T-cell (primary cell): ENCODE results near the gene PPIL4. TPM values are rescaled to one million over a fixed set of nuclear protein-coding genes. Genes with fewer than 3 reads are reported as not detected.
A peak's percentile ranks its signal among the peaks of the same experiment; 100 is the strongest.
"Not testable (repeated sequence)": the region's sequence is repeated elsewhere in the genome, so short reads cannot be mapped to it uniquely, and the experiment has no call there.

Experiments
- ATAC-seq, 4 experiments: fragments of 200-7000 bp in 3 of 4; fragments of 150-1000 bp in 1 of 4; cut with Tn5 transposase; replicated peaks in 1 of 4; 1 replicate in 3 of 4; 2 replicates in 1 of 4; pipeline ENCODE4 v1.10.0; 2021; ENCODE audit warnings: moderate library complexity in 3 of 4, mild to moderate bottlenecking in 2 of 4, moderate number of reproducible peaks in 1 of 4
- CTCF ChIA-PET, 2 donors: fragments of 300-600 bp; sonication (Branson Sonifier 250); formaldehyde crosslinking; loops; one replicate each; lab custom pipeline; 2022; ENCODE audit warnings: antibody characterized with exemption in 2 of 2; lab: Charles Lee
- POLR2A ChIA-PET, 2 donors: fragments of 300-600 bp; sonication (Branson Sonifier 250); formaldehyde crosslinking; loops; one replicate each; lab custom pipeline; 2022; ENCODE audit warnings: antibody characterized with exemption in 2 of 2; lab: Charles Lee
- DNase-seq, 35 experiments: peaks; one replicate each; pipeline versions ENCODE4 v3.0.0 to v3.0.0-alpha.2; 2013 to 2023
- H3K27ac ChIP-seq: one replicate; pipeline ENCODE4 v1.5.1; 2013; ENCODE audit warnings: low read length
- H3K27me3 ChIP-seq, 2 experiments: replicated peaks in 1 of 2; 1 replicate in 1 of 2; 2 replicates in 1 of 2; pipeline versions ENCODE4 v1.6.1 to v1.7.0; 2013; ENCODE audit warnings: low read length in 1 of 2, mixed read lengths in 1 of 2; ENCODE audit not compliant: control insufficient read depth in 2 of 2, insufficient read depth in 2 of 2; ENCODE audit errors: extremely low read depth in 1 of 2
- H3K36me3 ChIP-seq, 2 donors: 1 replicate in 1 of 2; 2 replicates in 1 of 2; pipeline versions ENCODE4 v1.6.1 to v1.7.0; 2013; ENCODE audit warnings: low read length in 1 of 2; ENCODE audit not compliant: control insufficient read depth in 2 of 2, insufficient read depth in 1 of 2; ENCODE audit errors: extremely low read depth in 1 of 2
- H3K4me1 ChIP-seq, 2 experiments: 1 replicate in 1 of 2; 2 replicates in 1 of 2; pipeline versions ENCODE4 v1.6.1 to v1.7.0; 2013; ENCODE audit warnings: low read length in 2 of 2, mixed read lengths in 1 of 2; ENCODE audit not compliant: insufficient read depth in 2 of 2, control insufficient read depth in 1 of 2; ENCODE audit errors: extremely low read depth in 1 of 2
- H3K4me3 ChIP-seq, 2 donors: 1 replicate in 1 of 2; 2 replicates in 1 of 2; pipeline versions ENCODE4 v1.5.1 to v1.7.0; 2013; ENCODE audit warnings: mild to moderate bottlenecking in 2 of 2, low read length in 1 of 2, moderate library complexity in 1 of 2; ENCODE audit not compliant: control insufficient read depth in 1 of 2; ENCODE audit errors: extremely low read depth in 1 of 2
- H3K9me3 ChIP-seq: 2 replicates; pipeline ENCODE4 v1.7.0; 2013
- H3K27ac Mint-ChIP-seq, 2 donors: one replicate each; pipeline ENCODE4 v1.8.0; 2020 to 2021; ENCODE audit warnings: mild to moderate bottlenecking in 2 of 2, mixed read lengths in 2 of 2
- H3K27me3 Mint-ChIP-seq, 2 donors: one replicate each; pipeline ENCODE4 v1.8.0; 2021 to 2022; ENCODE audit warnings: mixed read lengths in 2 of 2
- H3K36me3 Mint-ChIP-seq: one replicate; pipeline ENCODE4 v1.8.0; 2021; ENCODE audit warnings: mixed read lengths
- H3K4me1 Mint-ChIP-seq, 3 donors: one replicate each; pipeline ENCODE4 v1.8.0; 2020 to 2022; ENCODE audit warnings: mixed read lengths in 3 of 3, mild to moderate bottlenecking in 1 of 3
- H3K4me3 Mint-ChIP-seq, 3 donors: one replicate each; pipeline ENCODE4 v1.8.0; 2020 to 2022; ENCODE audit warnings: mild to moderate bottlenecking in 3 of 3, mixed read lengths in 3 of 3, moderate library complexity in 3 of 3
- H3K9me3 Mint-ChIP-seq, 3 donors: one replicate each; pipeline ENCODE4 v1.8.0; 2020 to 2022; ENCODE audit warnings: mixed read lengths in 3 of 3
- WGBS: methylation state at CpG from one replicate; pipeline ENCODE4 v1.1.5; 2013; ENCODE audit warnings: missing lambda C conversion rate; ENCODE audit not compliant: insufficient coverage; 5-methylcytosine and 5-hydroxymethylcytosine counted together
- total RNA-seq, 35 experiments: library from RNA in 6 of 35; stranded (reverse) in 6 of 35; fragments of 120-200 nt in 1 of 35; gene quantifications; one replicate each; pipeline versions ENCODE4 v1.2.1 to v1.2.4 and lab custom pipeline; 2013 to 2026

PPIL4 gene
- total RNA-seq, 5 donors from 2014 or later (not counting 1 experiment from before 2014, with no cell fraction given): 25.2 to 32.1 (median 26.6) TPM

DNA sequence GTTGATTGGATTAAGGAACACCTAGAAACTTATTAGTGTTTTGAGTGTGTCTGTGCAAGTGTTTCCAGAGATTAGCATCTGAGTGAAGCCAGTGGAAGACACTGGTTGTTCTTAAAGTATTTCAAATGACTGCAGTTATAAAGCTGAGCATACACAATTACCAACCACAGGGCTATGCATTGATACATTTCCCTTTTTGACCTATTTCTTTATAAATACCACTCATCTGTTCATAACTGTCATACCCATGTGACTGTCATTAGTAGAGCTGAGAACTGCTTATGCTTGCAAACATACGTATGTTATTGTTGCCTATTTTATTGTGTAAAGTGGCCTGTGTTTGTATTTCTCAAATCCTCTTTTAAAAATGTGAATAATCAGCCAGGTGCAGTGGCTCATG is 45.7 kb downstream of the PPIL4 start:
- peak overlapping the region; percentile 76 to 77 for H3K27ac Mint-ChIP-seq
- ChIA-PET POLR2A (interaction anchor here in 1 of 2 donors (0.6 to 0.7 kb wide), 2 partner anchors 22 to 150 kb away, joined by 3 to 7 read pairs; no protein-coding TSS in a partner anchor), CTCF (interaction anchor here in 1 of 2 donors (1.0 to 1.3 kb wide), 2 partner anchors 9 to 17 kb away, joined by 3 to 4 read pairs; no protein-coding TSS in a partner anchor)
- no peak overlapping the region for H3K4me3 ChIP-seq
- no peak overlapping the region for H3K4me3 Mint-ChIP-seq
- no peaks in the 10 kb centered on the region for H3K9me3 Mint-ChIP-seq
- ATAC-seq (no peak), DNase-seq (no peak)
- H3K36me3 Mint-ChIP-seq: peaks cover 34% of the 10 kb centered on the region
- H3K27ac ChIP-seq: no peak overlapping the region
- no peaks in the 10 kb centered on the region for H3K9me3 ChIP-seq
- peaks cover 10 to 23% of the 10 kb centered on the region in 2 experiments for H3K4me1 ChIP-seq
- WGBS: no CpG with 5 or more reads among the region's 1 CpG
- peaks cover 0 to 14% of the 10 kb centered on the region in 2 donors for H3K36me3 ChIP-seq
- H3K27me3 Mint-ChIP-seq: no peaks in the 10 kb centered on the region
- peaks cover 50 to 68% (median 67%) of the 10 kb centered on the region in 3 donors for H3K4me1 Mint-ChIP-seq
- H3K27me3 ChIP-seq: no peaks in the 10 kb centered on the region

- ChIA-PET CTCF (interaction anchor here in 1 of 2 donors (1.3 to 1.4 kb wide), 2 partner anchors 13 to 18 kb away, joined by 3 to 6 read pairs; no protein-coding TSS in a partner anchor), POLR2A (interaction anchor here in 1 of 2 donors (0.6 to 0.8 kb wide), 2 partner anchors 18 to 20 kb away, joined by 3 read pairs; no protein-coding TSS in a partner anchor)
- Mint-ChIP-seq H3K27me3 (no peaks in the 10 kb centered on the region), H3K4me1 (peaks cover 56 to 73% (median 73%) of the 10 kb centered on the region in 3 donors), H3K27ac (peak overlapping the region; percentile 63 to 87), H3K36me3 (peaks cover 29% of the 10 kb centered on the region), H3K9me3 (no peaks in the 10 kb centered on the region), H3K4me3 (no peak overlapping the region)
- DNase-seq (no peak), ATAC-seq (no peak)
- Histone ChIP-seq H3K27ac (peak overlapping the region; percentile 17), H3K27me3 (no peaks in the 10 kb centered on the region), H3K36me3 (peaks cover 0 to 9% of the 10 kb centered on the region in 2 donors), H3K4me1 (peaks cover 15 to 31% of the 10 kb centered on the region in 2 experiments), H3K4me3 (no peak overlapping the region), H3K9me3 (no peaks in the 10 kb centered on the region)
- no CpG with 5 or more reads among the region's 3 CpGs for WGBS
Observed at GRCh38 chr6:149499066-149499465, 46.8 kb downstream of the PPIL4 start.

DNA sequence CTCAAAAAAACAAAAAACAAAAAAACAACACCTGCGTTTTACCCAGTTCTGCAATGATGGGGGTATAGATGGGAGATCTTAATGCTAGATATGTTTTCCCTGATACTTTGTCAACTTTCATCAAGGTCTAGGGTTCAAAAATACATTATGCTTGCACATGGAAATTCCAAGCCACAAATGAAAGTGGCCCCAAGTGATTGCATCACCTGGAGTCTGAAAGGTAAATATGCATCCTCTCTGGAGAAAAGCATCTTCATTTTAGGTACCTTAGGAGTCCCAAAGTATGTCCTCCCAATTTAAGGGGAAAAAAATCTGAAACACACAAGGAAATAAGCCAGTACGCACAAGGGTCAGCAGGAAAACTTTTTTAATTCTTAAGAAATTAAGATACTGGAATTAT is 48.5 kb downstream of the PPIL4 start:
- H3K36me3 Mint-ChIP-seq: peaks cover 24% of the 10 kb centered on the region
- no peak for DNase-seq
- Histone ChIP-seq H3K36me3 (peaks cover 0 to 9% of the 10 kb centered on the region in 2 donors), H3K4me3 (no peak overlapping the region), H3K4me1 (peaks cover 15 to 46% of the 10 kb centered on the region in 2 experiments), H3K27ac (no peak overlapping the region), H3K9me3 (no peaks in the 10 kb centered on the region), H3K27me3 (no peaks in the 10 kb centered on the region)
- no peaks in the 10 kb centered on the region for H3K27me3 Mint-ChIP-seq
- ATAC-seq: no peak
- peak overlapping the region; percentile 89 to 95 for H3K27ac Mint-ChIP-seq
- peaks cover 59 to 81% (median 79%) of the 10 kb centered on the region in 3 donors for H3K4me1 Mint-ChIP-seq
- H3K9me3 Mint-ChIP-seq: no peaks in the 10 kb centered on the region
- no CpG with 5 or more reads among the region's 2 CpGs for WGBS
- POLR2A ChIA-PET: interaction anchor here (0.6 to 3.1 kb wide), 3 partner anchors 11 to 18 kb away, joined by 3 to 35 read pairs (median 3); no protein-coding TSS in a partner anchor
- CTCF ChIA-PET: no interaction called here
- no peak overlapping the region for H3K4me3 Mint-ChIP-seq

- not testable (repeated sequence) for H3K9me3 Mint-ChIP-seq, H3K27me3 Mint-ChIP-seq, H3K9me3 ChIP-seq, H3K36me3 ChIP-seq, ATAC-seq, H3K27me3 ChIP-seq, H3K4me3 ChIP-seq
- CTCF ChIA-PET: interaction anchor here in 1 of 2 donors (0.6 to 2.4 kb wide), 3 partner anchors 9 to 12 kb away, joined by 3 to 23 read pairs (median 6); partner anchors contain the start of gene ZC3H12D
- peaks cover 20% of the 10 kb centered on the region for H3K36me3 Mint-ChIP-seq
- Histone ChIP-seq H3K27ac (peak overlapping the region; percentile 97), H3K4me1 (peaks cover 15 to 46% of the 10 kb centered on the region in 2 experiments)
- H3K4me1 Mint-ChIP-seq: peaks cover 57 to 81% (median 81%) of the 10 kb centered on the region in 3 donors
- peak overlapping the region; percentile 95 to 98 for H3K27ac Mint-ChIP-seq
- WGBS: 80% methylated on average over 4 of the region's 6 CpGs
- DNase-seq: peak in 1 of 35 experiments; percentile 43
- POLR2A ChIA-PET: interaction anchor here (0.6 to 3.1 kb wide), 4 partner anchors 12 to 17 kb away, joined by 3 to 35 read pairs (median 3); no protein-coding TSS in a partner anchor
- H3K4me3 Mint-ChIP-seq: peak overlapping the region; percentile 57 to 78 (median 68)
Observed at GRCh38 chr6:149496597-149496996, 49.2 kb downstream of the PPIL4 start.

DNA sequence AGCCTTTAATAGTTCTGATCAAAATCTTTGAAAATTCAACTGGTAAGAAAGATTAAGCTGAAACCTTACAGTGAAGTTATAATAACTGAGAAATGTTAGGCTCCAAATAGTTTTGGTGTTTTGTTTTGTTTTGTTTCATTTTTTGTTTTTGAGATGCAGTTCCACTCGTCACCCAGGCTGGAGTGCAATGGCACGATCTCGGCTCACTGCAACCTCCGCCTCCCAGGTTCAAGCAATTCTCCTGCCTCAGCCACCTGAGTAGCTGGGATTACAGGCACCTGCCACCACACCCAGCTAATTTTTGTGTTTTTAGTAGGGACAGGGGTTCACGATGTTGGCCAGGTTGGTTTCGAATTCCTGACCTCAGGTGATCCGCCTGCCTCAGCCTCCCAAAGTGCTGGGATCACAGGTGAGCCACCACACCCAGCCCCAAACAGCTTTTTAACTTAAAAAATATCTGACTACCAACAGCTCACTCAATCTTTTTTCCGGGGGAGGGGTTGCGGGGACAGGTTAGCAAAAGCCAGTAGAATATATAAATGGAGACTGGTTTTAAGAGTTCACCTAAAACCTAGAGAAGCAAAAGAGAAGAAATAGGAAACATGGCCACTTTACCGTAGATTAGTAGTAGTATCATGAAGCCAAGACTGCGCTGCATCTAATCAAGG is 50.4 kb downstream of the PPIL4 start:
- H3K9me3 Mint-ChIP-seq, H3K27me3 ChIP-seq, H3K9me3 ChIP-seq, H3K36me3 ChIP-seq, H3K27me3 Mint-ChIP-seq: not testable (repeated sequence)
- ATAC-seq (peak; percentile 24 to 33 (median 28)), DNase-seq (peak in 4 of 35 experiments; percentile 19 to 52 (median 42))
- ChIA-PET CTCF (interaction anchor here (0.6 to 2.4 kb wide), 16 partner anchors 9 to 467 kb away, joined by 3 to 23 read pairs (median 5); partner anchors contain the start of gene ZC3H12D (in 1 of the 2)), POLR2A (interaction anchor here (0.6 to 3.1 kb wide), 17 partner anchors 9 to 413 kb away, joined by 3 to 35 read pairs (median 5); partner anchors contain the start of genes PPIL4 (in 1 of the 2), TAB2 (in 1 of the 2) and ZC3H12D (in 1 of the 2))
- Mint-ChIP-seq H3K4me3 (peak overlapping the region; percentile 57 to 78 (median 68)), H3K36me3 (peaks cover 17% of the 10 kb centered on the region), H3K4me1 (peaks cover 60 to 82% (median 78%) of the 10 kb centered on the region in 3 donors), H3K27ac (peak overlapping the region; percentile 95 to 98)
- H3K4me3 ChIP-seq: peak overlapping the region in 1 of 2 donors; percentile 27
- 74% methylated on average over 3 of the region's 11 CpGs for WGBS
- peaks cover 15 to 46% of the 10 kb centered on the region in 2 experiments for H3K4me1 ChIP-seq
- peak overlapping the region; percentile 97 for H3K27ac ChIP-seq

- CTCF ChIA-PET: interaction anchor here (0.7 to 2.4 kb wide), 15 partner anchors 9 to 466 kb away, joined by 3 to 23 read pairs (median 5); partner anchors contain the start of gene ZC3H12D (in 1 of the 2)
Observed at GRCh38 chr6:149494810-149495209, 51.0 kb downstream of the PPIL4 start.

More at GRCh38 chr6:149494810-149495209, 51.0 kb downstream of the PPIL4 start:
- ATAC-seq: peak; percentile 87 to 93 (median 90)
- H3K27me3 Mint-ChIP-seq, H3K36me3 ChIP-seq, H3K27me3 ChIP-seq, H3K9me3 Mint-ChIP-seq, H3K9me3 ChIP-seq: not testable (repeated sequence)
- Histone ChIP-seq H3K4me3 (peak overlapping the region in 1 of 2 donors; percentile 27), H3K27ac (peak overlapping the region; percentile 97), H3K4me1 (peaks cover 15 to 46% of the 10 kb centered on the region in 2 experiments)
- WGBS: 40% methylated on average over 1 of the region's 4 CpGs
- Mint-ChIP-seq H3K4me1 (peaks cover 60 to 82% (median 78%) of the 10 kb centered on the region in 3 donors), H3K4me3 (peak overlapping the region; percentile 57 to 78 (median 68)), H3K36me3 (peaks cover 12% of the 10 kb centered on the region), H3K27ac (peak overlapping the region; percentile 95 to 98)
- peak in 32 of 35 experiments; percentile 26 to 88 (median 52) for DNase-seq
- POLR2A ChIA-PET: interaction anchor here (0.6 to 3.1 kb wide), 16 partner anchors 9 to 412 kb away, joined by 3 to 35 read pairs (median 6); partner anchors contain the start of genes PPIL4 (in 1 of the 2), TAB2 (in 1 of the 2) and ZC3H12D (in 1 of the 2)
